ENCODE data around the gene AGFG2. TPM values are rescaled to one million over a fixed set of nuclear protein-coding genes. Genes with fewer than 3 reads are reported as not detected.
"Not testable (repeated sequence)": the region's sequence is repeated elsewhere in the genome, so short reads cannot be mapped to it uniquely, and the experiment has no call there.

Gene AGFG2, protein sequence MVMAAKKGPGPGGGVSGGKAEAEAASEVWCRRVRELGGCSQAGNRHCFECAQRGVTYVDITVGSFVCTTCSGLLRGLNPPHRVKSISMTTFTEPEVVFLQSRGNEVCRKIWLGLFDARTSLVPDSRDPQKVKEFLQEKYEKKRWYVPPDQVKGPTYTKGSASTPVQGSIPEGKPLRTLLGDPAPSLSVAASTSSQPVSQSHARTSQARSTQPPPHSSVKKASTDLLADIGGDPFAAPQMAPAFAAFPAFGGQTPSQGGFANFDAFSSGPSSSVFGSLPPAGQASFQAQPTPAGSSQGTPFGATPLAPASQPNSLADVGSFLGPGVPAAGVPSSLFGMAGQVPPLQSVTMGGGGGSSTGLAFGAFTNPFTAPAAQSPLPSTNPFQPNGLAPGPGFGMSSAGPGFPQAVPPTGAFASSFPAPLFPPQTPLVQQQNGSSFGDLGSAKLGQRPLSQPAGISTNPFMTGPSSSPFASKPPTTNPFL
- 28.0 TPM for total RNA-seq

DNA sequence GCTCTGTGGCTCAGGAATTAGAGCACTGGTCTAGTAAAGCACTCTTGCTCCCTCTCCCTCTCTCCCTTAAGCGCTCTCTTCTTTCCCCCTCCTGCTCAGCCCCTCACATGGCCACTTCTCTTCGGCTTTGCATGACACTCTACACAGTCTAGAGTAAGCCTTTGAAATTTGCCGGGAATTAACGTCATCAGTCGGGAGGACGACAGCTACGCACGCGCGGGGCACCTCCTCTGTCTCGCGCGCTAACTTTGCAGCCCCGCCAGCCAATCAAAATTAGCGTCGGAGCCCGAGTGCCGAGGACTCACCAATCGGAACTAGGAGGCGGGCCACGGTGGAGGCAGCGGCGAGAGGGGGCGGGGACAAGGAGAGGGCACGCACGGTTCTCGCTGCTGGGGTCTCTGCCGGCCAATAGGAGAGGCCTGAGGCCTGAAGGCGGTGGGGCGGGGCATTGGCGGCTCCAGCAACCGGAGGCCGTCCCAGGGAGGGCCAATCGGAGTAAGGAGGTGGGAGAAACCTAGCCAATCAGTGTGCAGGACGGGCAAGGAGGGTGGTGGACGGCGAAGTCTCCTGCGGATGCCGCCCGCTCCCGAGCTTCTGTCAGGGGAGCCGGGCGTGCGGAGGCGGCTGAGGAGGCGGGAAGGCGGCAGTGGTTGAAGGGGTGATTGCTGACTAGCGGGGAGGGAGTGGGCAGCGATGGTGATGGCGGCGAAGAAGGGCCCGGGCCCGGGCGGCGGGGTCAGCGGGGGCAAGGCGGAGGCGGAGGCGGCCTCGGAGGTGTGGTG is at the start of gene AGFG2:
AGFG2 (plus strand) TSS at position 550 of the 782 bp plus-strand sequence; CDS start at position 694, 144 bp downstream.
- DNase-seq (ENCODE audit: low spot score) = peak; percentile 100

DNA sequence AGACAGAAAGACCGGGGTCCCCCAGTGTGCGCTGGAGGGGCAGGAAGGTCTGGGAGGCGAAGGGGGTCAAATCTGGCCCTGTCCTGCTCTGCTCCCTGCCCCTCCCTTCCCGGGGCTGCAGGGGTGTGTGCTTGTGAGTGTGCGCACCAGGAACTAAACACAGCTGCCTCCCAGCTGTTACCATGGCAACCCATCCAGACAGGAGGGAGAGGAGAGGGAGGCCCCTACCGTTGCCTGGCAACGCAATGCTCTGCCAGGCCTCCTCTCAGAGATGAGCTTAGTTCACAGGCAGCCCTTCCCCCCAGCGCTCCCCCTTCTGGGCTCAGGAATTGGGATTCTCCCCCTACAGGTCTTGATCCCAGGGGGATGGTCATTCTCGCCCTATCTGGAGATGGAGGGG is 49.2 kb upstream of the AGFG2 start:
- DNase-seq (ENCODE audit: low spot score) = no peak

DNA sequence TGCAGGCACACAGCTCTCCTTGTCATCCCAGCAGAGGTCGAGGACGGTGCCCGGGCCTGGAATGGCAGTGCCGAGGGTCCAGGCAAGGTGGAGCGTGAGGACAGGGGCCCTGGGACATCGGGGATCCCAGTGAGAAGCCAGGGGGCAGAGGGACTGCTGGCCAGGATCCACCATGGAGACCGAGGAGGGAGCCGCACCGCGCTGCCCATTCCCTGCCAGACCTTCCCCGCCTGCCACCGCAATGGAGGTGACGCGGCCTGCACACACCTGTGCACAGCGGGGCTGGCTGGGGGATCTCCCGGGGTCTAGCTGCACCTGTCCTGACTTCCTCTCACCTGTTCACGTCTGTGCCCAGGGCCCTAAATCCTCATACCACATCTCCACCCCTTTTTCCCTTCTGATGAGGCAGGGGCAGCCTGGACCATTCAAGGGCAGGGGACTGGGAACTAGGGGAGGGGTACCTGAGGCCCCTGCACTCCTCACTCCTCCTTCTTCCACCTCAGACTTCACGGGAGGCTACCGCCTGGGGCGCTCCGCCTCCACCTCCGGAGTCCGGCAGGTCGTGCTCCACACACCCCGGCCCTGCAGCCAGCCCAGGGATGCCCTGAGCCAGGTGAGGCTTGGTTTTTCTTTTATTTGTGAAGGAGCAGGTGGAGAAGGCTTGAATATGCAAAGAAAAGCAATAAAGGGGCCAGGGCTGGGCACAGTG is 48.4 kb upstream of the AGFG2 start:
- no peak for DNase-seq (ENCODE audit: low spot score)

DNA sequence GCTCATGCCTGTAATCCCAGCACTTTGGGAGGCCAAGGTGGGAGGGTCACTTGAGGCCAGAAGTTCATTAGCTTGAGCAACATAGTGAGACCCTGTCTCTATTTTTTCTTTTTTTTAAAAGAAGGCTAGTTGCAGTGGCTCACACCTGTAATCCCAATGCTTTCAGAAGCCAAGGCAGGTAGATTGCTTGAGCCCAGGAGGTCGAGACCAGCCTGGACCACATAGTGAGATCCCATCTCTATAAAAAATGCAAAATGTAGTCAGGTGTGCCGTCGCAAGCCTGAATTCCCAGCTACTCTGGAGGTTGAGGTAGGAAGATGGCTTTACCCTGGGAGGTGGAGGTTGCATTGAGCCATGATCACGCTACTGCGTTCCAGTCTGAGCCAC is 47.8 kb upstream of the AGFG2 start:
- DNase-seq (ENCODE audit: low spot score) = no peak

DNA sequence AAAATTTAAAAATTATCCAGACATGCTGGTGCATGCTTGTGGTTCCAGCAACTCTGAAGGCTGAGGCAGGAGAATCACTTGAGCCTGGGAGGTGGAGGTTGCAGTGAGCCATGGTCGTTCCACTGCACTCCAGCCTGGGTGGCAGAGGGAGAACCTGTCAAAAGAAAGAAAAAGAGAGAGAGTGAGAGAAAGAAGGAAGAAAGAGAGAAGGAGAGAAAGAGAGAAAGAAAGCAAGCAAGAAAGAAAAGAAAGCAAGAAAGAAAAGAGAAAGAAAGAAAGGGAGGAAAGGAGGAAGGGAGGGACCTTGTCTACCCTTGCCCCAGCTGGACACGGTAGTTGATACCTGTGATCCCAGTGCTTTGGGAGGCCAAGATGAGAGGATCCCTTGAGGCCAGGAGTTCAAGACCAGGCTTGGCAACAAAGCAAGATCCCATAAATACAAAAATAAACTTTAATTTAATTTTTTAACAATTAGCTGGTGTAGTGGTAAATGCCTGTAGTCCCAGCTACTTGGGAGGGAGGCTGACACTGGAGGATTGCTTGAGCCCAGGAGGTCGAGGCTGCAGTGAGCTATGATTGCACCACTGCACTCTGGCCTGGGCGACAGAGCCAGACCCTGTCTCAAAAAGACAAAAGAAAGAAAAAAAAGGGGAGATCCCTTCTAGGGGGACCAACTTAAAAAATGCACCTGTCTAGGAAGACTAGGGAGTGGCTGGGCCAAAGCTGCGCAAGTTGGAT is 46.1 kb upstream of the AGFG2 start:
- DNase-seq (ENCODE audit: low spot score) = no peak

DNA sequence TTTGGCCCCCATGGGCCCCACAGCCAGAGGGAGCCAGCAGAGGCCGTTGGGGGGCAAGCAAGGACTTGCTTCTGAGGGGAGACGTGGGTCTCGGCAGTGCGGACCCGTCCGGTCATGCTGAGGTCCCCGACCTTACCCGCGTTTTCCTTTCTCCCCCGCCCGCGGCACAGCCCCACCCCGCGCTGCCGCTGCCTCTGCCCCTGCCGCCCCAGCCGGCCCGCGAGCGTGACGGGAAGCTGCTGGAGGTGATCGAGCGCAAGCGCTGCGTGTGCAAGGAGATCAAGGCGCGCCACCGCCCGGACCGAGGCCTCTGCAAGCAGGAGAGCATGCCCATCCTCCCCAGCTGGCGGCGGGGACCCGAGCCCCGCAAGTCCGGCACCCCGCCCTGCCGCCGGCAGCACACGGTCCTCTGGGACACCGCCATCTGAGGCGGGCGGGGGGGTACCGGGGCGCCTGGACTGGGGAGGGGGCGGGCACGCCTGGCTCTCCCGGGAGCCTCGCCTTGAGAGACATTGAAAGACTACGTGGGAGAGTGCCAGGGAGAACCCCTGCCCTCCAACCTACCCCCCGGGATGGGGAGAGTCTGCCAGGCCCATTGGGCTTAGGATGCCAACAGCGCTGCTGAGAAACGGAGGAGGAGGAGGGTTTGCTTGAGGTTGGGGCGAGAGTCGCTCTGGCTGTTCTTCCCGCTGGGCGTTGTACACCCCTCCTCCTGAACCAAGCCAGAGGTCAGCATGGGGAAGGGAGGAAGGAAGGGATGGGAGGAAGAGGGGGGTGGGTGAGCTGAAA is 45.3 kb upstream of the AGFG2 start:
- DNase-seq (ENCODE audit: low spot score) = no peak

DNA sequence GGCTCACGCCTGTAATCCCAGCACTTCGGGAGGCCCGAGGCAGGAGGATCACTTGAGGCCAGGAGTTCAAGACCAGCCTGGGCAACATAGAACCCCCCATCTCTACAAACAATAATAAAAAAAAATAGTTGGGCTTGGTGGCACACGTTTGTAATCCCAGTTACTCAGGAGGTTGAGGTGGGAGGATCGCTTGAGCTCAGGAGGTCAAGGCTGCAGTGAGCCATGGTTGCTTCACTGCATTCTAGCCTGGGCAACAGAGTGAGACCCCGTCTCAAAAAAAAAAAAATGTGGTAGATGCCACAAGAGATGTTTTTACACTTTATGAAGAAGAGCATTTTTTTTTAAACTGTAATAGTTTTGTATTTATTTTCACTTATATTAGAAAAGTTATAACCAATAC is 42.5 kb upstream of the AGFG2 start:
- DNase-seq (ENCODE audit: low spot score) = no peak

DNA sequence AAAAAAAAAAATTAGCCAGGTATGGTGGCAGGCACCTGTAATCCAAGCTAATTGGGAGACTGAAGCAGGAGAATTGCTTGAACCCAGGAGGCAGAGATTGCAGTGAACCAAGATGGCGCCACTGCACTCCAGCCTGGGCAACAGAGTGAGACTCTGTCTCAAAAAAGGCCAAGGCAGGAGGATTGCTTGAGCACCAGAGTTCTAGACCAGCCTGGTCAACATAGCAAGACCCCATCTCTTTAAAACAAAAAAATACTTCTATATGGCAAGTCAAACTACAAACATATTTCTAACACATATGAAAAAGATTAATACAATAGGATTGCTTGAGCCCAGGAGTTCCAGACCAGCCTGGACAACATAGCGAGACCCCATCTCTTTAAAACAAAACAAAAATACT is 38.3 kb upstream of the AGFG2 start:
- DNase-seq (ENCODE audit: low spot score) = not testable (repeated sequence)

DNA sequence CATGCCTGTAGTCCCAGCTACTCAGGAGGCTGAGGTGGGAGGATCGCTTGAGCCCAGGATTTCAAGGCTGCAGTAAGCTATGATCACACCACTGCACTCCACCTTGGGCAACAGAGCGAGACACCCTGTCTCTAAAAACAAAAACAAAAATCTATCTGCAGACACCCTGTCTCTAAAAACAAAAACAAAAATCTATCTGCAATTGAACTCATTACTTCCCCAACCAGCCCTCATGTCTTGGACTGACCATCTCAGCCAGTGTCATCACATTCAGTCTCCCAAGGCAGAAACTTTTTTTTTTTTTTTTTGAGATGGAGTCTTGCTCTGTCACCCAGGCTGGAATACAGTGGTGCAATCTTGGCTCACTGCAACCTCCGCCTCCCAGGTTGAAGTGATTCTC is 35.0 kb upstream of the AGFG2 start:
- DNase-seq (ENCODE audit: low spot score) = not testable (repeated sequence)

DNA sequence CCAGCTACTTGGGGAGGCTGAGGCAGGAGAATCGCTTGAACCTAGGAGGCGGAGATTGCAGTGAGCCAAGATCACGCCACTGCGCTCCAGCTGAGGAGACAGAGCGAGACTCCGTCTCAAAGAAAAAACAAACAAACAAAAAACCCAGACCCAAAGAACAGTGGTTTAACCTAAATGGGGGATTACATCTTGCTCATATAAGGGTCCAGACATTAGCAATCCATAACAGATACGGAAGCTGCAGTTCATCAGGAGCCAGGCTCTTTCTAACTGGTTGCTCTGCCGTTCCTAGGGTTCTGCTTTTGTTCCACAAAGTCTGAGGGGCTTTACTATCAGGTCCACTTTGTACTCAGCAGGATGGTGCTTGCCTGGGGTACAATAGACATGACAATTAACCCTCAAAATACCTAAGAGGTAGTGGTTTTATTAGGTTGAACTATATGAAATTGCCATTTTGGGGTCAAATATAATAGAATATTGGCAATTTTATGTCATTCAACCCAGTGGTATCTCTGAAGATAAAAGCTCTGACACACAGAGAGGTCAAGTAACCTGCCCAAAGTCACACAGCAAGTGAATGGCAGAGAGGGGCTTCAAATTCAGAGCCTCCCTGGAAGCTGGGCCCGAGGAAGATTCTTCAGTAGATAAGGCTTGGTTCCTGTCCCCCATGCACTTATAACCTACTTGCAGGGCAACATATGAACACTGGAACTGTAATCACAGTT is 34.0 kb upstream of the AGFG2 start:
- no peak for DNase-seq (ENCODE audit: low spot score)

DNA sequence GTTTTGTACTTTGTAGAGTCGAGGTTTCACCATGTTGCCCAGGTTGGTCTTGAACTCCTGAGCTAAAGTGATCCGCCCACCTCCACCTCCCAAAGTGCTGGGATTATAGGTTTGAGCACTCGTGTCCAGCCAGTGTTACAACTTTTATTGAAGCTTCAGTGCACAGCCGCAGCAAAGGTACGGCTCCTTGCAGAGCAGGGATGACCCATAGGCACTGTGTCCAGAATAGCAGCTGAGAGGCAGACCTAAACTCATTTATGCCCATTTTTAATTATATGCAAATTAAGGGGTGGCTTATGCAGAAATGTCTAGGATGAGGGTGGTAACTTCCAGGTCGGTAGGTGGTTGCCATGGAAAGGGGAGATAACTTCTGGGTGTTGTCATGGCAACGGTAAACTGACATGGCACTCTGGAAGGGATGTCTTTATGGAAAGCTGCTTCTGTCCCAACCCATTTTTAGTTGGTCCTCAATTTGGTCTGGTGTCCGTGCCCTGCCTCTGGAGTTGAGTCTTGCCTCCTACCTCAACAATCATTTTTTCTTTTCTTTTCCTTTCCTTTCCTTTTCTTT is 32.6 kb upstream of the AGFG2 start:
- no peak for DNase-seq (ENCODE audit: low spot score)

DNA sequence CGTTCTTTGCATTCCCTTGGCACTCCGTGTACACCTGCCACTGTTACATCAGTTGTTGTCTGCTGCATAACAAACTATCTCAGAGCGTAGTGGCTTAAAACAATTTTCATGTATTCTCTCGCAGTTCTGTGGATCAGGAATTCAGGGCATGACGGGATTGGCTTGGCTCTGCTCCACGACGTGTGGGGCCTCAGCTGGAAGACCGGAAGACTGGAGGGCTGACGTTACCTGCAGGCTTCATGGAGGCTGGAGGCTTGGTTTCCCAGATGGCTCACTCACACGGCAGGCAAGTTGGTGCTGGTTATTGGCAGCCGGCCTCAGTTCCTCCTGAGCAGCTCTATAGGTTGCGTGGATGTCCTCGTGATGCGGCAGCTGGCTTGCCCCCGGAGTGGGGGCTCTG is 29.8 kb upstream of the AGFG2 start:
- DNase-seq (ENCODE audit: low spot score) = peak; percentile 72

DNA sequence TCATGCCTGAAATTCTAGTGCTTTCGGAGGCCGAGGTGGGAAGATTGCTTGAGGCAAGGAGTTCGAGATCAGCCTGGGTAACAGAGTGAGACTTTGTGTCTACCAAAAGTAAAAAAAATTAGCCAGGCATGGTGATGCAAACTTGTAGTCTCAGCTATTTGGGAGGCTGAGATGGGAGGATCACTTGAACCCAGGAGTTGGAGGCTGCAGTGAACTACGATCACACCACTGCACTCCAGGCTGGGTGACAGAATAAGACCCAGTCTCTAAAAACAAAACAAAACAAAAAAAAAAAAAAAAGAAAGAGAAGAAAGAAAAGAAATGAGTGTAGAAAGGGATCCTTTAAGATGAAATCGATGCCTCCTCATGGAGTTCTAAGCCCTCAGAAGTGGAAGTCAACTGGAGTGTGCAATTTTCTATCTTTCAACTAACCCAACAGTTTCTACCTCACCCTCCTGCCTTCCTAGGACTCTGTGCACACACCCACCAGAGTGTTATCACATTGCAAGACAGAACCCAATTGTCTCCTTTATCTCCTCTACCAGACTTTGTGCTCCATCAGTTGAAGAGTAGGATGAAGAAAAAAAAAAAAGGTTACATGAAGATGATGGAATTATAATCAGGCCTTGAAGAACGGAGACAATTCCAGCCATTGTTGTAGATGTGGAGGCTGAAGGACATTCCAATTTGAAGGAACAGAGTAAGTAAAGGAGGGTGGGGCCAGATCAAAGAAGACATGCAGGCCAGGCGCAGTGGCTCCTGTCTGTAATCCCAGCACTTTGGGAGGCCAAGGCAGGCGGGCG is 28.4 kb upstream of the AGFG2 start:
- no peak for DNase-seq (ENCODE audit: low spot score)

DNA sequence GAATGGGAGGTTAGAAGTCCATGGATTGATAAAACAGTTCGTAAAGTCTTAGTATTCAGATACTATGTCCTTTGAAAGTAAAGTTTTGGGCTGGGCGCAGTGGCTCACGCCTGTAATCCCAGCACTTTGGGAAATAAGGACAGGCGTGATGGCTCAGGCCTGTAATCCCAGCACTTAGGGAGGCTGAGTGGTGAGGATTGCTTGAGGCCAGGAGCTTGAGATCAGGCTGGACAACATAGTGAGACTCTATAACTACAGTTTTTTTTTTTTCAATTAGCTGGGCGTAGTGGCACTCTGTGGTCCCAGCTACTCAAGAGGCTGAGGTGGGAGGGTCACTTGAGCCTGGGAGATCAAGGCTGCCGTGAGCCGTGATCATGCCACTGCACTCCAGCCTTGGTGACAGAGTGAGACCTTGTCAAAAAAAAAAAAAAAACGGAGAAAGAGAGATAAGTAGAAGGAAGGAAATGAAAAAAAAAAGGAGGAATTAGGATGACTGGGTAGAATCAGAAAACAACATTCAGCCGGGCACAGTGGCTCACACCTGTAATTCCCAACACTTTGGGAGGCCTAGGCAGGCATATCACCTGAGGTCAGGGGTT is 25.7 kb upstream of the AGFG2 start:
- DNase-seq (ENCODE audit: low spot score) = no peak

DNA sequence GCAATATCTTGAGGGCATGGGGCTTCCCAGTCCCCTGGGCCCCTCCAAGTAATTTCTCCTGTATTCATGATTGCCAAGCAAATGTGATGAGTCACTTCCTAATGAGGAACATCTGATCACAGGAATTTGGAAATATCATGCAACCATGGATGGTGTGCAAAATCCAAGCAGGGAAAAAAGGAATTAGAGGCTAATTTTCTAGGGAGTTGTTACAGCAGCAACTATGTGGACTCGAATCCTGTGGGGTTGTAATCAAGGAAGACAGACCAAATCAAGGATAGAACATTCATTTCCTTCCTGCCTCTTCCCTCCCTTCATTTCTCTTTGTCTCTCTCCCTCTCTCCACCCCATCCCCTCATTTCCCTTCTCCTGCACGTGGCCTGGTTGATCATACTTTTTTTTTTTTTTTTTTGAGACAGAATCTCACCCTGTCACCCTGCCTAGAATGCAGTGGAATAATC is 23.9 kb upstream of the AGFG2 start:
- no peak for DNase-seq (ENCODE audit: low spot score)

DNA sequence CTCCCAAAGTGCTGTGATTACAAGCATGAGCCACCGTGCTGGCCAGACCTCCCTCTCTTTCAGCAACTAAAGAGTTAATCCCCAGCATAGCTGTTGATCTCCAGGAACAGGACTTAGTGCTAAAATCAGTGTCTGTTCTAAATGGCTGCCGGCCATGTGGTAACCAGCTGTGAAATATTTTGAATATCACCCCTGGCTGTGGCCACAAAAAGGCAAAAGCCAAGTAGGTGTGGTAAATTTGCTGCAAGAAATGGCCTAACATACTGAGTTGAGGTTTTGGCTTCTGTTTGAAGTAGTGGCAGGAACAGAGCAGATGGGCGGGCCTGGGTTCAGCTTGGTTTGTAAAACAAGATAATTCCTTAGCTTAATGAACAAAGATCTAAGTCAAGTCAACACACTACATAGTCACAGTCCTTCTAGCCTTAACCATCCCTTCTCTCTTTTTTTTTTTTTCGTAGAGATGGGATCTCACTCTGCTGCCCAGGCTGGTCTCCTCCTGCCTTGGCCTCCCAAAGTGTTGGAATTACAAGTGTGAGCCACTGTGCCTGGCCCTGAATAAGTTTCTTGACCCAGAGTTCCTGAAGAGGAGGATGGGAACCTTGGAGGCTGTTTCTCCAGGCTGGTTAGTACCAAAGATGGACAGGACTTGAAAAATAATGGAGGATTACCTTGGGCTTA is 22.7 kb upstream of the AGFG2 start:
- peak; percentile 60 for DNase-seq (ENCODE audit: low spot score)

DNA sequence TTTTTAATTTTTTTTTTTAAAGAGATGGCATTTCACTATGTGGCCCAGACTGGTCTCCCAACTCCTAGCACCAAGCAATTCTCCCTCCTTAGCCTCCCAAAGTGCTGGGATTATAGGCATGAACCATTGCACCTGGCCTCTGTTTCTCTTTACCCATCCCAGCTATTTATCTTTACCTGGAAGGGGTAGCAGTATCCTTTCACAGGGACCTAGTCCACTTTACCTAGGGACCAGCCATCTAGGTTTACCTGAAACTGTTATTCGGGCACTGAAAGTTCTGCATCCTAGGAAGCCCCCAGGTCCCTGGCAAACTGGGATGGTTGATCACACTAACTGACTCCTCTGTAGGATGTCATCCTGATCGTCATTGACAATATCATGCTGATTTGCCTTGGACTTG is 21.7 kb upstream of the AGFG2 start:
- no peak for DNase-seq (ENCODE audit: low spot score)

DNA sequence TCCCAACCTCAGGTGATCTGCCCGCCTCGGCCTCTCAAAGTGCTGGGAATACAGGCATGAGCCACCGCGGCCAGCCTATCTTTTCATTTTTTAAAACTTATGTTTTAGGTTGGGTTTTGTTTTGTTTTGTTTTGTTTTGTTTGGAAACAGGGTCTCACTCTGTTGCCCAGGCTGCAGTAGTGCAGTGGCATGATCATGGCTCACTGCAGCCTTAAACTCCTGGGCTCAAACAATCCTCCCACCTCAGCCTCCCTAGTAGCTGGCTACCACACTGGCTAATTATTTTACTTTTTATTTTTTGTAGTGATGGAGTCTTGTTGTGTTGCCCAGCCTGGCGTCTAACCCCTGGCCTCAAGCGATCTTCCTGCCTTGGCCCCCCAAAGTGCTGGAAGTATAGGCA is 19.4 kb upstream of the AGFG2 start:
- no peak for DNase-seq (ENCODE audit: low spot score)
